LNCAP (cell line): Measurements from ENCODE around the gene TIPARP.

Experiments used
- TF ChIP-seq, protein P1 (sequence below): fragments of 450-650 bp; IDR thresholded peaks from 2 replicates; pipeline ENCODE4 v1.5.1; 2017; ENCODE audit warnings: mild to moderate bottlenecking

TIPARP gene

DNA sequence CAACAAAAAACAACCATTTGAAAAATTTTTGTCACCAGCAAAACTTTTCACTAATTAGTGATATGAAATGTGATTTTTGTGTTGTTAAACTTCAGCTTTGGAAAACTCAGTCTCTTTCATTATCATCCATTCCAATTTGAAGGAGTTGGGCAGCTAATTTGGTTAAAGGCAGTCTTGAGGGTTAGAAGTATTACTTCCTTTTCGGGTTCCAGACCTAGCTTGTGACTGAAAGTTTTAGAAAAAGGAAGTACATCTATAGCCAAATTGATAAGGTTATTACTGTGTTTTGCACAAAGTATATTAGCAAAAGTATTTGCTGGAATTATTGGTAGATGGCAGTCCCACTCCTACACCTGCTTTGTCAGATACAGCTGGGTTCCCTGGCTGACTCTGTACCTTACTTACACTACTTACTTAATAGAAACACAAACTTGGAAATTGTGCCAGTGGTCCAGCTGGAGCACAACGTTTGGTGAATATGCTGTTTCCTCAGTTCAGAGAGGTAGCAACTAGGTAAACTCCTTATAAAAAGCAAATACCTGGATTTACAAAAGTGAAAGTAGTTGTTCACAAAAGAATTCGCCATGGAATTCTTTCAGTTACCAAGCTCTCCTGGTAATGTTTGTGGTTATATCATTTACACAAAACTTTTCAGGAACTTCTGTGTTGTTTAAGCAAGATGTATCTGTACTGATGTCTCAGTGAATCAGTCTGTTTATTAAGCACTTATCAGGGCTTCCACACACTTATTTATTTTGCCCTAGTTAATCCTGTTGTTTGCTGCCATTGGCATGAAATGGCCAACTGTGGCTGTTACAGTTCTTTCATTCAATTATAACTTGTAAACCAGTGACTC, 31.6 kb downstream of the TIPARP start:
- TF ChIP-seq, protein P1, sequence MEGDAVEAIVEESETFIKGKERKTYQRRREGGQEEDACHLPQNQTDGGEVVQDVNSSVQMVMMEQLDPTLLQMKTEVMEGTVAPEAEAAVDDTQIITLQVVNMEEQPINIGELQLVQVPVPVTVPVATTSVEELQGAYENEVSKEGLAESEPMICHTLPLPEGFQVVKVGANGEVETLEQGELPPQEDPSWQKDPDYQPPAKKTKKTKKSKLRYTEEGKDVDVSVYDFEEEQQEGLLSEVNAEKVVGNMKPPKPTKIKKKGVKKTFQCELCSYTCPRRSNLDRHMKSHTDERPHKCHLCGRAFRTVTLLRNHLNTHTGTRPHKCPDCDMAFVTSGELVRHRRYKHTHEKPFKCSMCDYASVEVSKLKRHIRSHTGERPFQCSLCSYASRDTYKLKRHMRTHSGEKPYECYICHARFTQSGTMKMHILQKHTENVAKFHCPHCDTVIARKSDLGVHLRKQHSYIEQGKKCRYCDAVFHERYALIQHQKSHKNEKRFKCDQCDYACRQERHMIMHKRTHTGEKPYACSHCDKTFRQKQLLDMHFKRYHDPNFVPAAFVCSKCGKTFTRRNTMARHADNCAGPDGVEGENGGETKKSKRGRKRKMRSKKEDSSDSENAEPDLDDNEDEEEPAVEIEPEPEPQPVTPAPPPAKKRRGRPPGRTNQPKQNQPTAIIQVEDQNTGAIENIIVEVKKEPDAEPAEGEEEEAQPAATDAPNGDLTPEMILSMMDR = no peak

DNA sequence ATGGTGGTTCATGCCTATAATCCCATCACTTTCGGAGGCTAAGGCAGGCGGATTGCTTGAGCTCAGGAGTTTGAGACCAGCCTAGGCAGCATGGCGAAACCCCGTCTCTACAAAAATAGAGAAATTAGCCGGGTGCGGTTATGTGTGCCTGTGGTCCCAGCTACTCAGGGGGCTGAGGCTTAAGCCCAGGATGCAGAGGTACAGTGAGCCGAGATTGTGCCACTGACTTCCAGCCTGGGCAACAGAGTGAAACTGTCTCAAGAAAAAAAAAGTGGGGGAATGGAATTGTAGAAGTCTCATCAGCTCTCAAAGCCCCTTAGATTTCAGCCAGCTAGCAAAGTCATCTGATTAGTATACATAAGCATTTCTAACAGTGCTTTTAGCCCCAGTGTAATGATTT, 33.2 kb downstream of the TIPARP start:
- TF ChIP-seq, protein P1 = no peak

DNA sequence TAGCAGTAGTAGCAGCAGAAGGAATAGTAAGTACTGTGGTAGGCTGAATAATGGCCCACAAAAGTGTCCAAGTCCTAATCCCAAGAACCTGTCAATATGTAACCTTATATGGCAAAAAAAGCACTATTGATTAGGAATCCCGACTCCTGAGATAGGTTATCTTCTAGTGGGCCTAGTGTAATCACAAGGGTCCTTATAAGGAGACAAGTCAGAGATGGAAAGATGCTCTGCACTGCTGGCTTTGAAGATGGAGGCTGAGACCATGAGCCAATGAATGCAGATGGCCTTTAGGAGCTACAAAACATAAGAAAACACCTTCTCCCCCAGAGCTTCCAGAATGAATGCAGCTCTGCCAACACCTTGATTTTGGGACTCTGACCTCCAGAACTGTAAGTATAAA, 36.0 kb downstream of the TIPARP start:
- TF ChIP-seq, protein P1 = no peak

DNA sequence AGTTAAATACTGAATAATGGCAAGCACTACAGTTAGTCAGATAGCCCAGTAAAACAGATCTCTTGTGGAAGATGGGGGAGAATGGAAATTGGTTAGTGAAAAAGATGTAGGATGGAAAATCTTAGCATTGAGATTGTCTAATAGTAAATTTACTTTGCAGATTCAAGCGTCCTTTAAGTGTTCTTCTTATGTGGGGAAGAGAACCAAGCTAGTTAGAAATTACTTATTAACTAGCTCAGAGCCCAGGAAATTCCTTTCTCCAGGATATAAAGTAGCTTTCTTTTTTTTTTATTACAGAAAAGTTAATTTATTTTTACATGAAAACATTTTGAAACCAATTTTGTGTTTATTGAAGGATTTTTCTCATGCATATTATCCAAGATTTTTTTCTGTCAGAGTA, 36.7 kb downstream of the TIPARP start:
- TF ChIP-seq, protein P1 = no peak

DNA sequence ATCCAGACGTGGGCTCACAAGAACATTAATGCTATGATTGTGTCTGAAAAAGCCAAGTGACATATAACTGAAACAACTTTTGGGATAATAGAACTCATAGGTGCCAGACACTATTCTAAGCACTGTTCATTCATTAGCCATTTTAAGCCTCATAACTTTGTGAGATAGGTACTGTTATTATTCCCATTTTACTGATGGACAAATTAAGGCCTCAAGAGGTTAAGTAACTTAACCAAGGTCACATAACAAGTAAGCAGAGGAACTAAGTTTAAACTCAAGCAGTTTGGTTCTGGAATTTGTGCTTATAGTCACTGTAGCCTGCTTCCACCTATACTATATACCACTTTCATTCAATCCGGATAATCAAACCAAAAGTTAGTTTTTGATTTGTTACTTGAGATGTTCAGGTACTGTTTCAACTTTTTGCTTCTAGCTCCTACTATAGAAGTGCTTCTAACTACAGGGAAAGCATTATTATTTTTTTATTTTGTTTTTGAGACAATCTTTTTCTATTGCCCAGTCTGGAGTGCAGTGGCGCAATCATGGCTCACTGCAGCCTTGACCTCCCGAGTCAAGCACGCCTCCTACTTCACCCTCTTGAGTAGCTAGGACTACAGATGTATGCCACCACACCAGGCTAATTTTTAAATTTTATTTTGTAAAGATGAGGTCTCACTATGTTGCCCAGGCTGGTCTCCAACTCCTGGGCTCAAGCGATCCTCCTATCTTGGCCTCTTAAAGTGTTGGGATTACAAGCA, 41.9 kb downstream of the TIPARP start:
- TF ChIP-seq, protein P1 = no peak

DNA sequence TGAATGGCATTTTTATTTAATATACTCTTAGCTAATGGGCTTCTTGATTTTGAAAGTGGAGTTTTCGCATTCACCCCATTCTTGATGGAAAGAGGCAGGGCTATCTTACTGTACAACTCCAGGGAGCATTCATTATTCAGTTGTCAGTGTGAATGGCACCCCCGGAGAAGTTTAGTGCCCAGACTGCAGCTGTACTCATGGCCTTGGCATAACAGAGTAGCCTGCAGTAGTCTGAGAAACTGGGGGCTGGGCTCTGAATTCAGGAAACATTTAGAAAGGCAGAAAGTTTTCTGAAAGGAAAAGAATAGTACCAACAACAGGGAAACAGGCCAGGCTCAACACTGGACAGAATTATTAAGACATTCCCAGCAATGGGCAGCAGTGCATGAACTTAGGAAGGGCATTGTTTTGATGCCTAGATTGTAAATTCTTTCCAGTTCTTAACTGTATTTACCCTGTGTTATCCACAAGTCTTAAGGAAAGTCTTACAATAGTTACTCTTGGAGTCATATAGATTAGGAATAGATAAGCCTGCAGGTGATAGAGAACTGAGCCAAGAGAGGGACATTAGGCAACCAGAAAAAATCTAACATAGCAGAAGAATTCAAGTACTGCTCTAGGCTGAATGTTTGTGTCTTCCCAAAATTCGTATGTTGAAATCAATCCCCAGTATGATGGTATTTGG, 44.4 kb downstream of the TIPARP start:
- TF ChIP-seq, protein P1 = no peak

DNA sequence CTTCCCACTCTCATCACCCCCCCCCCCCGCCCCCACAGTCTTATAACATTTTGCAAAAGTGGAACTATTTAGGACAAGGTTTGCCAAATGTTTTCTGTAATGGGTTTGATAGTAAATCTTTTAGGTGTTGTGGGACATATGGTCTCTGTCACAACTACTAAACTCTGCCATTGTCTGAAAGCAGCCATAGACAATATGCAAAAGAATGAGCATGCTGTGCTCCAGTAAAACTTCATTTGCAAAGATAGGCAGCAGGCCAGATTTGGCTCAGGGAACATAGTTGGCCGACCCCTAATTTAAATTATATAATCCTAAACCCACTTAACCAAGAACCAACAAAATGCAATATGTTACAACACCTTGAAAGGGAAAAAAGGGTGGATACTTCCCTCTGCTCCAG, 46.4 kb downstream of the TIPARP start:
- TF ChIP-seq, protein P1 = no peak
